DND-41 (cell line): ENCODE results near the gene MAN2A1.

Experiments
- EZH2 ChIP-seq: IDR thresholded peaks from 3 replicates; pipeline ENCODE4 v1.6.1; 2012; ENCODE audit warnings: borderline replicate concordance, low read depth, mild to moderate bottlenecking, moderate library complexity, low read length, inconsistent platforms; ENCODE audit not compliant: severe bottlenecking
- TF ChIP-seq, protein P1 (sequence below): IDR thresholded peaks from 2 replicates; pipeline ENCODE4 v1.5.1; 2012; ENCODE audit warnings: borderline replicate concordance, low read length, moderate library complexity, mild to moderate bottlenecking; ENCODE audit not compliant: poor library complexity, severe bottlenecking; ENCODE audit errors: extremely low read depth

DNA sequence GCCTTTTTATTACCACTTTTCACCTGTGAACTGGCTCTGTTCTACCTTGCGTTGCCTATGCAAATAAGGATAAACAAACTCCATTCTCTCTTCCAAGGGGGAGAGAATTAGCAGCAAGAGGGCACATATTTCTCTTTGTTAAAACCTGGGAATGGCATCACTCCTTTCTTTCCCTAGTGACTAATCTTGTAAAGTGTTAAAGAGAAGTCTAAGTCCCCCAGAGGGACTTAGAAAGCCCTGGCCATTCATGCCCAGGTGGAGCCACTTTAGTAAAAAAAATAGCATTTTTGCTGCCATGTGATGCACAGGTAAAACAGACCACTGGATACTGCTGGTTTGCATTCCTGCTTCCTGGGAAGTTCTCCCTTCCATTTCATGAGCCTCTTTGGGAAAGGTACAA lies 148.4 kb downstream of the MAN2A1 start:
- TF ChIP-seq, protein P1, sequence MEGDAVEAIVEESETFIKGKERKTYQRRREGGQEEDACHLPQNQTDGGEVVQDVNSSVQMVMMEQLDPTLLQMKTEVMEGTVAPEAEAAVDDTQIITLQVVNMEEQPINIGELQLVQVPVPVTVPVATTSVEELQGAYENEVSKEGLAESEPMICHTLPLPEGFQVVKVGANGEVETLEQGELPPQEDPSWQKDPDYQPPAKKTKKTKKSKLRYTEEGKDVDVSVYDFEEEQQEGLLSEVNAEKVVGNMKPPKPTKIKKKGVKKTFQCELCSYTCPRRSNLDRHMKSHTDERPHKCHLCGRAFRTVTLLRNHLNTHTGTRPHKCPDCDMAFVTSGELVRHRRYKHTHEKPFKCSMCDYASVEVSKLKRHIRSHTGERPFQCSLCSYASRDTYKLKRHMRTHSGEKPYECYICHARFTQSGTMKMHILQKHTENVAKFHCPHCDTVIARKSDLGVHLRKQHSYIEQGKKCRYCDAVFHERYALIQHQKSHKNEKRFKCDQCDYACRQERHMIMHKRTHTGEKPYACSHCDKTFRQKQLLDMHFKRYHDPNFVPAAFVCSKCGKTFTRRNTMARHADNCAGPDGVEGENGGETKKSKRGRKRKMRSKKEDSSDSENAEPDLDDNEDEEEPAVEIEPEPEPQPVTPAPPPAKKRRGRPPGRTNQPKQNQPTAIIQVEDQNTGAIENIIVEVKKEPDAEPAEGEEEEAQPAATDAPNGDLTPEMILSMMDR: no peak
- TF ChIP-seq EZH2: no peak
